Left ventricle myocardium superior (tissue), 1 donor: ENCODE measurements around the gene SGCA. TPM values are rescaled to one million over a fixed set of nuclear protein-coding genes. Genes with fewer than 3 reads are reported as not detected.

ENCODE experiments used
- ATAC-seq: fragments of 200-7000 bp; cut with Tn5 transposase; one replicate; pipeline ENCODE4 v1.9.1; 2020; ENCODE audit warnings: mild to moderate bottlenecking, moderate library complexity
- DNase-seq: peaks from one replicate; pipeline ENCODE4 v3.0.0-alpha.2; 2020
- intact Hi-C: fragments of 100-400 bp; cut with micrococcal nuclease; formaldehyde crosslinking; loops from one replicate; pipeline ENCODE4 v1.11.0; 2022
- total RNA-seq: library from RNA; stranded (reverse); fragmentation: NEBNext Ultra II Directional; extraction: Animal tissue kit (Norgen Biotek cat#: 25700); gene quantifications from one replicate; pipeline ENCODE4 v1.2.1, GENCODE V29; 2021
- donor health status: DM: no; HTN: yes; CAD: no; lungs with severe emphysema.

SGCA gene
- total RNA-seq, 1 donor from 2014 or later: 155 TPM

- peak; percentile 67 for DNase-seq
- intact Hi-C loops: no loop called here
- peak; percentile 6 for ATAC-seq
Observed at GRCh38 chr17:50146927-50147665, 18.7 kb upstream of the SGCA start.

DNA sequence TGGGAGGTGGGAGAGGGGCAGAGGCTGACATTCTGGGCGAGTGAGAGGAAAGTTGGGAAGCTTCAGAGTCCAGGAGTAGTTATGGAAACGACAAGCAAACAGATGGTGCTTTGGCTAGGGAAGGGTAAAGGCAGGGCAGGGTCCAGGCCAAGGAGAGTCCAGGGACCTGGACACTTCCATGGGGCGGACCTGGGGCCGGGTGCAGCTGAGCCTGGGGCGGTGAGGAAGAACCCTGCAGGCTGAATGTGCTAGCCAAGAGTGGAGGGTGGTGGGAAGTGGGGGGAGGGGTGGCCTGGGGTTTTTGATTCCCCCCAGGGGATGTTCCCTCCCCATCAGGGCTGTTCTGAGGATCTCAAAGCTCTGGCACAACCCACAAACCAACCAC, 18.0 kb upstream of the SGCA start:
- ATAC-seq: peak; percentile 16
- peak; percentile 67 for DNase-seq
- intact Hi-C loops: no loop called here

DNA sequence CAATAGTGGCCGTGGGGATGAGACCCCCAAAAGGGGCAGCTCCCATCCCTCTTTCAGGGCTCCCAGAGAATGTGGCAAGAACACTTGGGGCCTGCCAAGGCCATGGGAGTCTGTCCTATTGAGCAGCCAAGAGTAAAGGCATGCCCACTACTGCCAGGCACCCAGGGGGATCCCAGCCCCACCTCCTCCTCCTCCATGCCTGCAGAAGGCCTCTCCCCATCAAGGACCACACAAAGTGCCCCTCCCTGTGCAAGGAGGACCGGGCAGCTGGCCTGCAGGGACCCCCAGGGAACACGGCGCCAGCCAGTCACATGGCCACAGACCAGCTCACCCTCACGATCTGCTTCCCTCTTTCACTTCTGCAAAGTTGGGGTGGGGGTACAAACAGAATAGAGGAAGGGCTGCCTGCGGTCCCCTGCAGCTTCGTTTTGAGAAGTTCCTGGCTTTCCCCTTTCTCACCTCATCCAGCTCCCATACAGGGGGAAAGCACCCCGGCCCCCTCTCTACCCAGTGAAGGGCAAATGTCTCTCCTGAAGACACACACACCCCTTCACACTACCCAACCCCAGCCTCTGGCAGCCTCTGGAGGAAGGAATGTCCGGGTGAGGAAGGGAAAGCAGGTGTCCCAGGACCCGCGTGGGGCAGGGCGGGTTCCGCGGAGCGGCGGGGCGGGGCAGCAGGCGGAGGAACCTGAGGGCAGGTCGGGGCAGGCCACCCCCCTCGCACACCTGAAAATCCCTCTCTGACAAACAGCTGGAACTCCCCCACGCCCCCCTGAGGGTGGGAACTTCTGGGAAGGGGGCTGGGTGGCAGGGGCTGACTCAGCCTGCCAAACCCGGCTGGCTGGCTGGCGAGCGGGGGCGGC, 17.3 kb upstream of the SGCA start:
- peak; percentile 7 for ATAC-seq
- peak; percentile 67 for DNase-seq
- intact Hi-C loops: no loop called here

DNA sequence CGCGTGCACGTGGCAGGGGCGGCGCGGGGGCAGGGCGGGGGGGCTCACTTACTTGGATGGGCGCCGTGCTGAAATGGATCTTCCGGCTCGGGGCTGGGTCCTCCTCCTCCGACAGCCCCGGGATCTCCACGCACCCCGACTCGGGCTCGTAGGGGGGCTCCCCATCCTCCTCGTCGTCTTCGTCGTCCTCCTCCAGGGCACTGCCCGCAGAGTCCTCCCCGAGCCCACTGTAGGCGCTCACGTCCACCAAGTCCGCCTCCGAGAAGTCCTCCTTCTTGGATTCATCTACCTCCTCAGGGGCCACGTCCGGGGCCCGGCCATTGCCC, 16.8 kb upstream of the SGCA start:
- DNase-seq (no peak), ATAC-seq (peak; percentile 0)
- intact Hi-C loops: no loop called here

- ATAC-seq (peak; percentile 3), DNase-seq (peak; percentile 80)
- intact Hi-C loops: no loop called here
Observed at GRCh38 chr17:50149417-50150353, 16.1 kb upstream of the SGCA start.

DNA sequence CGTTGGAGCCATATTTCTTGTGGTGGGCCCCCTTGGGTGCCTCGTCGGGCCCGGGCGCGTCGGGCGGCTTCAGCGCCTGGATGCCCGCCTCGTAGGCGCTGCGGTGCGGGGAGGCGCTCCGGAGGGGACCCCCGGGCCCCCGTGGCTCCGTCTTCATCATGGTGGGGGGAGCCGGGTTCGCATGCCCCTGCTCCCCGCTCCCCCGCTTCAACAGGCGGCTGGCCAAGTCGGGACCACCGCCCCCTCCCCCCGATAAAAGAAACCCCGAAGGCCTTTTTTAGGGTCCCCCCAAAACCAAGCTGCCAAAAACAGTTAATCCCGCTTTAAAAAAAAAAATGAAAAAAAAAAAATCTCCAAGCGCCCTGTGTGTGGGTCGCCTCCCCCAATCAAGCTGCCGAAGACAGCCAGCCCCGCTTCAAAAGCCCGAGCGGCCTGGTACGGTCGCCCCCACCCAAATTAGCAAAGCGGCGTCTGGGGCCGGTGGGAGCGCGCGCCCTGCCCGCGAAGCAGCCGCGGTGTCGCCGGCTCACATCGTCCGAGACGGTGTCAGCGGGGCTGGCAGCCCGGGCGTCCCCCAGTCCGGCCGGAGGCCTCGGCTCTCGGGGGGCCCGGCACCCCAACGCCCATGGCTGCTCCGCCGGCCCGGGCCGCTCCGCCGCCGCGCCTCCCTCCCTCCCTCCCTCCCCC, 15.3 kb upstream of the SGCA start, which contains the start of gene PPP1R9B:
TSS of gene PPP1R9B (minus strand) at position 324 of the 687 bp plus-strand sequence. CDS start at position 160, 164 bp downstream.
- DNase-seq (no peak), ATAC-seq (peak; percentile 0)
- intact Hi-C loops: no loop called here

DNA sequence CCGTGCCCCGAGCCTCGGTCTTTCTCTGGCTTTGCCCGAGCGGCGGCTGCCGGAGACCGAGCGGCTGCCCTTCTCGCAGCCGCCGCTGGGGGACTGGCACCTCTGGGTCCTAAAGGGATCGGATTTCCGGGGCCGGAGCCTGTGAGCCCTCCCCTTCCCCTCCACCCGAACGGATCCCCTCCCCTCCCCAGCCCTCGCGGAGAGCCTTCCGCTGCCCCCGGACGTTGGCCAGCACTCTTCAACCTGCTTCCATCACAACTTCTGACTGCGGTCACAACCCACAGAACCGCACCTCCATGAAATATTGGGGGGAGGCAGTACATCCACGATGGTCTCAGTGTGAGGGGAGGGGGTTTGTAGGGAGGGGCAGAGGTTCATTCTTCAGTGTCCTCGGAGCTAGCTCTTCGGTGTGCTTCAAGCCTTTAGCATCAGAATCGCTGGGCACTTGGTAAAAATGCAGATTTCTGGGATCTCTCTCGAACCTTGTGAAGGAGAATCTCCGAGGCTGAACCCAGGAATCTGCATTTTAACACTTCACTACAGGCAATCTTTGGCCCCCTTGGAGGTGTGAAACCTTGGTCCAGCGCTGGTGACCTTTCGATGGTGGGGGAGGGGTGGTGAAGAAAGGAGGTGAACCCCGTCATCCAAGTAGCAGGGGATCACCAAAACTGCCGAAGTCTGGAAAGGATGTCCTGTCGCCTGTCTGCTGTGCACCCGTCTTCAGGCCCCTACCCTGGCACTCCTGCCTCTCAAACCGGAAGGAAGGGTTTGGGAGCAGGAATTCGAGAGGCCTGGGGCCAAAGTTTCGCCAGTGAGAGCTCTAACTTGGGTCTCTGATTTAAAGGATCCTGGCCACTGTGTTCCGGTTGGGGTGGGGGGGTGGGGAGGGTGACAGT, 14.5 kb upstream of the SGCA start:
- peak; percentile 93 for DNase-seq

DNA sequence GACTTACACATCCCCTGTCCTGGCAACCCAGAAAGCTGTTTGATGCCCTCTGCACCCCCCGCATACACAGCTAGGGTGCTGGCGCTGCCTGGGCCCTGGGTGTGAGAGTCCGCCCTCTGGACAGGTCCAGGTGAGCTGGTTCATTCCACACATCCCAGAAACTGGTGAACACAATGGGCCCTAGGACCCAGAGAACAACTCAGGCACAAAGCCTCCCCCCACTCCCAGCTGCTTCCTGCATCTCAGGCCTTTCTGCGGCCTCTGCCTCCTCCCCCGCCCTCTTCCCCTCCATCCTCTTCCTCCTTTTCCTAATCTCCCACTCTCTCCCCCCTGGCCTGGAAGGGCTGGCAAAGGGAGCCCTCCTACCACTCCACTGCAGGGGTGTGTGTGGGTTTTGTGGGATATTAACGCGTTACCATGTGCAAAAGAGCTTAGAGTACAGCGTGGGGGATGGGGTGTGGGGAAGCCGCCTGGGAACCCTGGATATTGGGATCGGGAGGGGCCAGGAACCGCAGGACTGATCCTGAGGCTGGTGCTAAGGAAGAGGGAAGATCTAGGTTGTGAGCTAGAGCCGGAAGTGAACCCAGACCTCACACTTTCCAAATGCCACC, 13.8 kb upstream of the SGCA start:
- DNase-seq: peak; percentile 84
- ATAC-seq: peak; percentile 69
- intact Hi-C loops: no loop called here

More for the DNA sequence above, 14.5 kb upstream of the SGCA start:
- intact Hi-C loops: no loop called here
- ATAC-seq: peak; percentile 75

- ATAC-seq (no peak), DNase-seq (no peak)
- intact Hi-C loops: no loop called here
Observed at GRCh38 chr17:50152736-50153135, 13.1 kb upstream of the SGCA start.

DNA sequence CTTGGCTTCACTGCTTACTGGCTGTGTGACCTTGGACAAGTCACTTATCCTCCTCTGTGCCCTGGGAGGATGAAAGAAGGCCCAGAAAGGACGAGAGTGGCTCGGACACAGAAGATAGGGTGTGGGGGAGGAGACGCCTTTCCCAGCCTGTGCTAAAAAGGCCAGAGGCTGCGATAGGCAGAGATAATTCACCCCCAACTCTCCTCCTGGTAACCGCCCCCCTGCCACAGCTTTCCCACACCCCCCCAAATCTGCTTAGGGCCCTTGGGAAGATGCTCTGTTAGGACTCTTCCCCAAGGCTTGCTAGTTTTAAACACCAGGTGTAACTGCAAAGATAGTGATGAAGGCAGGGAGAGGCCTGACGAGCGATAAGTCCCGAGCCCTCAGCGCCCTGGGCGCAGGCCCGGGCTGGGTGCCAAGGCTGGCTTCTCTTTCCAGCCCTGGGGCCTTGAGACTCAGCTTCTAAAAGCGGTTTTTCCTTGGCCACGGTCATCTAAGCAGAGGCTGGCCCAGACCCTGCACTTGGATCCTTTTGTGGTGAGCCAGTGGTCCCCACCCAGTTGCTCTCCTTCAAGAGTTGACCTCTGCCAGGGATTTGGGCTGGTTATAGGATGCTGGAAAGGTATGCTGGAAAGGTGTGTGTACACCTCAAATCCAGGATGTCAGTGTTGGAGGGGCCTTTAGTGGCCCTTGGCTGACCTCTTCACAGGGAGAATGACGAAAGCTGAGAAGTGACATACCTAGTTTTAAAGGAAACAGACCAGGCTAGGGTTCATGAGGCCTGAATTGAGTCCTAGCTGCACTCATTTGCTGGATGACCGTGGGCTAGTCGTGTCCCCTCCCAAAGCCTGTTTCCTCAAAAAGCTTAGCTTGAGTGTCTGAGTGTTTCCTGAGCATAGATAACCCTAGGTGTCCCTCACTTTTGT, 11.9 kb upstream of the SGCA start:
- peak; percentile 25 for ATAC-seq
- peak; percentile 89 for DNase-seq
- intact Hi-C loops: no loop called here

DNA sequence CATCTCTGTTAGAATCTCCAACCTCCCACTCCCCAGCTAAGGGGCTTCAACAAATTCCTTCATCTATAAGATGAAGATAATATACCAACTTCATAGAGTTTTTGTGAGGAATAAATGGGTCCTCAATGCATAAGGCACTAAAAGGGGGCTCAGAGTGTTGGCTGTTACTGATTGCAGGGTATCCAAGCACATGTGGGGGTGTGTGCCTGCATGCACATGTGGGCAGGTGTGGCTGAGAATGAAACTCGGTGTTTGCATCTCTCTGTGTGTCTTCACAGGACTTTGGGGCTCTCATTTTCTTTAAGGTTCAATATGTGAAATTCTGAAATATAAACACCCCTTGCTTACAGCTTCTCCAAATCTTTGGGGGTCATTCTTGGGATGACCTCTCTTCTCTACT, 11.2 kb upstream of the SGCA start:
- DNase-seq: no peak
- intact Hi-C loops: no loop called here
- ATAC-seq: no peak

- intact Hi-C loops: no loop called here
- DNase-seq: no peak
- no peak for ATAC-seq
Observed at GRCh38 chr17:50155115-50155819, 10.5 kb upstream of the SGCA start.

- ATAC-seq (no peak), DNase-seq (no peak)
- intact Hi-C loops: no loop called here
Observed at GRCh38 chr17:50157891-50158290, 7.9 kb upstream of the SGCA start.

DNA sequence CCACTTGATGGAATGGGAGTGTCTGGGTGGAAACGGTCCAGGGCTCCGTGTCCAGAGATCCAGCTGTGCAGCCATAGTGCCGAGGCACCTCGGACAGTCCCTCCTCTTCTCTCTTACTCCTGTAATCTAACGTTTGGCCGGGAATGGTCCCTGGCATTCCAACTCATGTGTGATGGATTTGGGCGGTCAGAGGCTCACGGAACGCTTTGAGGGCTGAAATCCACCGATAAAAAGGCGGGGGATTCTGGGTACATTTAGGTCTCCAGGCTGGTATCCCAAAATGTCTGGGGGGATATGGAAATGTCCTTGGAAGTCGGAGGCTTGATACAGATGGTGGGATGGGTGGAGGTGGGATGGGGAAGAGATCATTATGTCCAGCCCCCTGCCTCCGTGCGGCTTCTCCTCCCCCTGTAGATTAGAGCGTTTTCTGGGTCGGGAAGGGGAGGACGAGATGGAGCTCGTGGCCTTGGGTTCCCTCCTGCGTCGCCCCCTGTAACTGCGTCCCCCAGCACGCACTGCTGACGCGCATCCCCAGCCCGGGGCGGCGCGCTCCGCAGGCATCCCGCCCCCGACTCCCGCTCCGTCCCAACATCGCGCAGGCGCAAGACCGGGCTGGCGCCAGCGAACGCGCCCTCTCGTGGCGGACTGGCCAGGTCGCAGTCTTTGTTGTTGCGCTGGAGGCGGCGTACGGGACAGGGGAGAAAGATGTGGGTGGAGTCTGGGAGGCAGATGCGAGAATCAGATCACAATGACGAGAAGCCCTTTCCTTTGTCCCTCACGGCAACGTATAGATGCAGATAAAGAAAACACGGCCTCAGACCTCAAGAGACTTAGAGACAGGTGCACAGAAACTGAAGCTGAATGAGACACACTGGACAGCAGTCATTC, 4.5 kb upstream of the SGCA start:
- intact Hi-C loops: loop anchor here (10.0 kb wide), 1 partner anchor 56 kb away; no protein-coding TSS in a partner anchor
- ATAC-seq: peak; percentile 77
- peak; percentile 95 for DNase-seq

DNA sequence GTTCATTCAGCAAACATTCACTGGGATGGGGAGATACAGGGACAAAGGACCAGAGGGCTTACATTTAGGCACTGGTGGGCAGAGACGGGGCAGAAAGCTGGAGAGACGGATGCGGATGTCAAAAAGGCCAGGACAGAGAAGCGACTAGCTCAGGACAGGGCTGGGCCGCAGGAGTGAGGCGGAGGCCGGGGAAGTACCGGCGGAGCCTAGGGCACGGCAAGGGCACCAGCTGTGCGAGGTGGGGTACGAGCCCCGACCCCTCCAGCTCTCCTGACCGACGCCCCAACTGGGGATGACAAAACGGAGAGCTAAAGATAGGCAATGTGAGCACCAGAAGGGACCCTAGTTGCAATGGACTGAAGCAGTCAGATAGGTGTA, 3.9 kb upstream of the SGCA start:
- intact Hi-C loops: loop anchor here (10.0 kb wide), 1 partner anchor 57 kb away; no protein-coding TSS in a partner anchor
- DNase-seq (peak; percentile 25), ATAC-seq (no peak)
